Measurements from ENCODE around the gene CHIT1. TPM values are rescaled to one million over a fixed set of nuclear protein-coding genes. Genes with fewer than 3 reads are reported as not detected.

CHIT1 gene
- total and polyA plus RNA-seq, 2 of the 8 experiments (the other 6 are each of a cell fraction or from before 2014, with no cell fraction given), result not detected

DNA sequence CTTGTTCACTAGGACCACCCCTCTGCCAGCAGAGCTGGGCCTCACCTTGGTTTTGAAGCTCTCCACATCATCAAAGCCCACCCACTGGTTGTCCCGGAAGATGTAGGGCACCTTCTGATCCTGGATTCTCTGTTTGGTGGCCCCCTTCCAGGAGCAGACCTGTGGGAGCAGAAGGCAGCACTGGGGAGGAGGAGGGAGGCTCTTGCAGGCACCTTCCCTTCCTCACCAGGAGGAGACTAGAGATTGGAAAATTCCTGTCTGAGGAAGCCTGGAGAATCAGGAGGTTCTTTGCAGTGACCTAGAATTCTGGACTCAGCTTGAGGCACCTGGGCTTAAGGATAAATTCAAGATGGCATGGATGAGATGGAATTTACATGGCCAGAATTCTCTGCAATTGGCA is 10.3 kb downstream of the CHIT1 start (continued):
- TF ChIP-seq CREB1 (IDR thresholded peaks at IDR 0.05) (no peak), FOSL1 (IDR thresholded peaks at IDR 0.05; ENCODE audit: insufficient read depth, low read depth, low read length) (no peak), EP300 (IDR thresholded peaks at IDR 0.05; ENCODE audit: borderline replicate concordance in 1 of 2, low read depth in 2 of 2, low read length in 2 of 2) (no peak), MAFK (IDR thresholded peaks at IDR 0.05; ENCODE audit: low read depth, low read length) (no peak)

Data from H1 (cell line).